HEK293T (cell line): ENCODE measurements around the gene LRP1B.

Source experiments
- ARNT ChIP-seq: fragments of 450-650 bp; IDR thresholded peaks from 2 replicates; pipeline ENCODE4 v1.6.1; 2017; ENCODE audit warnings: mild to moderate bottlenecking
- ELF4 ChIP-seq: fragments of 450-650 bp; IDR thresholded peaks from 2 replicates; pipeline ENCODE4 v1.6.1; 2017; ENCODE audit warnings: antibody characterized with exemption
- FOXA1 ChIP-seq: fragments of 450-650 bp; IDR thresholded peaks from 2 replicates; pipeline ENCODE4 v1.6.1; 2016; ENCODE audit warnings: mild to moderate bottlenecking
- FOXM1 ChIP-seq: fragments of 450-650 bp; IDR thresholded peaks from 2 replicates; pipeline ENCODE4 v1.6.1; 2017; ENCODE audit warnings: mild to moderate bottlenecking, borderline replicate concordance
- PKNOX1 ChIP-seq: fragments of 450-650 bp; IDR thresholded peaks from 2 replicates; pipeline ENCODE4 v1.6.1; 2016
- SP1 ChIP-seq: fragments of 450-650 bp; IDR thresholded peaks from 2 replicates; pipeline ENCODE4 v1.6.1; 2017

- TF ChIP-seq FOXA1 (no peak), SP1 (no peak), ARNT (no peak), PKNOX1 (no peak), ELF4 (no peak), FOXM1 (no peak)
Measured at GRCh38 chr2:140338795-140339194, 1792.0 kb downstream of the LRP1B start.
